WTC11 (cell line): Measurements from ENCODE around the gene RAP1GAP. TPM values are rescaled to one million over a fixed set of nuclear protein-coding genes. Genes with fewer than 3 reads are reported as not detected.

Experiments
- ATAC-seq: fragments of 200-7000 bp; cut with Tn5 transposase; 2 replicates; pipeline ENCODE4 v1.10.0; 2021; ENCODE audit warnings: mild to moderate bottlenecking, moderate library complexity
- CTCF ChIA-PET: fragments of 300-600 bp; sonication (Branson Sonifier 250); formaldehyde crosslinking; loops from one replicate; lab custom pipeline; 2021; ENCODE audit warnings: antibody characterized with exemption; lab: Charles Lee
- POLR2A ChIA-PET: fragments of 350-600 bp; sonication (Branson Sonifier 250); formaldehyde crosslinking; loops from one replicate; lab custom pipeline; 2021; ENCODE audit warnings: antibody characterized with exemption; lab: Charles Lee
- DNase-seq: peaks from one replicate; pipeline ENCODE4 v3.0.0; 2021; ENCODE audit warnings: low spot score
- H3K27ac Mint-ChIP-seq: 2 replicates; pipeline ENCODE4 v1.8.0; 2021; ENCODE audit warnings: mixed read lengths
- H3K27me3 Mint-ChIP-seq: 2 replicates; pipeline ENCODE4 v1.8.0; 2021; ENCODE audit warnings: low read depth, mild to moderate bottlenecking, moderate library complexity, mixed read lengths
- H3K36me3 Mint-ChIP-seq: 2 replicates; pipeline ENCODE4 v1.8.0; 2021; ENCODE audit warnings: mixed read lengths
- H3K4me1 Mint-ChIP-seq: 2 replicates; pipeline ENCODE4 v1.8.0; 2022; ENCODE audit warnings: mixed read lengths
- H3K4me3 Mint-ChIP-seq: 2 replicates; pipeline ENCODE4 v1.8.0; 2021; ENCODE audit warnings: mild to moderate bottlenecking, moderate library complexity, mixed read lengths
- H3K9me3 Mint-ChIP-seq: 2 replicates; pipeline ENCODE4 v1.8.0; 2021; ENCODE audit warnings: mixed read lengths
- ATF1 ChIP-seq: sonication (generic); formaldehyde crosslinking; IDR thresholded peaks from 2 replicates; pipeline ENCODE4 v1.8.1; 2023; ENCODE audit warnings: mild to moderate bottlenecking, moderate library complexity, missing genetic modification reagents
- CBFB ChIP-seq: sonication (generic); formaldehyde crosslinking; IDR thresholded peaks from 2 replicates; pipeline ENCODE4 v1.8.1; 2022; ENCODE audit warnings: mild to moderate bottlenecking, low read depth, missing genetic modification reagents
- CTCF ChIP-seq: fragments of 200-600 bp; IDR thresholded peaks from 2 replicates; pipeline ENCODE4 v1.8.0; 2022; ENCODE audit warnings: antibody characterized with exemption
- FOXJ3 ChIP-seq: sonication (generic); formaldehyde crosslinking; IDR thresholded peaks from 2 replicates; pipeline ENCODE4 v1.9.0; 2021; ENCODE audit warnings: missing genetic modification reagents, mild to moderate bottlenecking, borderline replicate concordance
- IRF2 ChIP-seq: sonication (generic); formaldehyde crosslinking; IDR thresholded peaks from 2 replicates; pipeline ENCODE4 v1.8.0; 2022; ENCODE audit warnings: low read depth, missing genetic modification reagents, borderline replicate concordance
- JAZF1 ChIP-seq: fragments of 250-450 bp; sonication (Bioruptor Pico); IDR thresholded peaks from 2 replicates; pipeline ENCODE4 v1.9.0; 2021; ENCODE audit warnings: moderate library complexity, mild to moderate bottlenecking, inconsistent platforms
- KAT7 ChIP-seq: sonication (generic); formaldehyde crosslinking; IDR thresholded peaks from 2 replicates; pipeline ENCODE4 v1.8.1; 2023; ENCODE audit warnings: missing genetic modification reagents, mild to moderate bottlenecking, borderline replicate concordance
- MXD4 ChIP-seq: fragments of 250-450 bp; sonication (Bioruptor Pico); IDR thresholded peaks from 2 replicates; pipeline ENCODE4 v1.8.0; 2021; ENCODE audit warnings: mild to moderate bottlenecking, moderate library complexity, borderline replicate concordance
- NFATC4 ChIP-seq: fragments of 250-450 bp; sonication (Bioruptor Pico); IDR thresholded peaks from 2 replicates; pipeline ENCODE4 v1.9.0; 2021; ENCODE audit warnings: mild to moderate bottlenecking
- RORB ChIP-seq: fragments of 250-450 bp; sonication (Bioruptor Pico); IDR thresholded peaks from 2 replicates; pipeline ENCODE4 v1.9.0; 2021; ENCODE audit warnings: mild to moderate bottlenecking
- SP1 ChIP-seq: sonication (generic); formaldehyde crosslinking; conservative IDR thresholded peaks from 2 replicates; pipeline ENCODE4 v1.8.1; 2022; ENCODE audit warnings: missing genetic modification reagents
- ZBTB21 ChIP-seq: sonication (generic); formaldehyde crosslinking; IDR thresholded peaks from 2 replicates; pipeline ENCODE4 v1.8.1; 2023; ENCODE audit warnings: mild to moderate bottlenecking, missing genetic modification reagents, borderline replicate concordance
- total RNA-seq: library from RNA; stranded (reverse); gene quantifications from 3 replicates; pipeline ENCODE4 v1.2.3, GENCODE V29; 2021
- TF ChIP-seq, protein P1 (sequence below): sonication (generic); formaldehyde crosslinking; IDR thresholded peaks from 2 replicates; pipeline ENCODE4 v1.8.0; 2023; ENCODE audit warnings: missing genetic modification reagents, mild to moderate bottlenecking, borderline replicate concordance
- TF ChIP-seq, protein P2 (sequence below): sonication (generic); formaldehyde crosslinking; IDR thresholded peaks from 2 replicates; pipeline ENCODE4 v1.8.0; 2022; ENCODE audit warnings: mild to moderate bottlenecking, missing genetic modification reagents
- TF ChIP-seq, protein P3 (sequence below): sonication (generic); formaldehyde crosslinking; IDR thresholded peaks from 2 replicates; pipeline ENCODE4 v1.8.1; 2022; ENCODE audit warnings: low read depth, missing genetic modification reagents, borderline replicate concordance

Gene RAP1GAP
- total RNA-seq, 1 experiment from 2014 or later = 7.6 TPM

DNA sequence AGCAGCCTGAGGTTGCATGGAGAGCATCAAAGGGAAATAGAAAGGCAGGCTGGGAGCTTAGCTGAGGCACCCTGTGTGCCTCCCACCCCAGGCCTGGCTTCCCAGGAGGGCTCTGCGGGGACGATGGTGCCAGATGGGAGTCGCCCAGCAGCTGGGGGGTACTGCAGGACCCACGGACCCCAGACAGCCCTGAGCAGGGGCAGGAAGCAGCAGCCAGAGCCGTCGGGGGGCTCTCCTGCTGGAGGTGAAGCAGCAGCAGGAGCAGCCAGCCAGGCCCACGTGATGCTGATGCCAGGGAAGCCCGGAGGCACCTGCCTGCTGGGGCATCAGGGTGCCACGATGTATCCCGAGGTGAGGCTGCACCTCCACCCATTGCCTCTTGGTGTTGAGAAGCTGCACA, 20.4 kb downstream of the RAP1GAP start:
- H3K27me3 Mint-ChIP-seq = peaks cover 14% of the 10 kb centered on the region

GRCh38 chr1:21648352-21648730, 20.8 kb downstream of the RAP1GAP start:
- no peak for DNase-seq
- Mint-ChIP-seq H3K4me1 (peaks cover 17% of the 10 kb centered on the region), H3K9me3 (no peaks in the 10 kb centered on the region), H3K27me3 (peaks cover 14% of the 10 kb centered on the region), H3K36me3 (no peaks in the 10 kb centered on the region), H3K4me3 (no peak overlapping the region), H3K27ac (no peak overlapping the region)
- TF ChIP-seq, protein P1, sequence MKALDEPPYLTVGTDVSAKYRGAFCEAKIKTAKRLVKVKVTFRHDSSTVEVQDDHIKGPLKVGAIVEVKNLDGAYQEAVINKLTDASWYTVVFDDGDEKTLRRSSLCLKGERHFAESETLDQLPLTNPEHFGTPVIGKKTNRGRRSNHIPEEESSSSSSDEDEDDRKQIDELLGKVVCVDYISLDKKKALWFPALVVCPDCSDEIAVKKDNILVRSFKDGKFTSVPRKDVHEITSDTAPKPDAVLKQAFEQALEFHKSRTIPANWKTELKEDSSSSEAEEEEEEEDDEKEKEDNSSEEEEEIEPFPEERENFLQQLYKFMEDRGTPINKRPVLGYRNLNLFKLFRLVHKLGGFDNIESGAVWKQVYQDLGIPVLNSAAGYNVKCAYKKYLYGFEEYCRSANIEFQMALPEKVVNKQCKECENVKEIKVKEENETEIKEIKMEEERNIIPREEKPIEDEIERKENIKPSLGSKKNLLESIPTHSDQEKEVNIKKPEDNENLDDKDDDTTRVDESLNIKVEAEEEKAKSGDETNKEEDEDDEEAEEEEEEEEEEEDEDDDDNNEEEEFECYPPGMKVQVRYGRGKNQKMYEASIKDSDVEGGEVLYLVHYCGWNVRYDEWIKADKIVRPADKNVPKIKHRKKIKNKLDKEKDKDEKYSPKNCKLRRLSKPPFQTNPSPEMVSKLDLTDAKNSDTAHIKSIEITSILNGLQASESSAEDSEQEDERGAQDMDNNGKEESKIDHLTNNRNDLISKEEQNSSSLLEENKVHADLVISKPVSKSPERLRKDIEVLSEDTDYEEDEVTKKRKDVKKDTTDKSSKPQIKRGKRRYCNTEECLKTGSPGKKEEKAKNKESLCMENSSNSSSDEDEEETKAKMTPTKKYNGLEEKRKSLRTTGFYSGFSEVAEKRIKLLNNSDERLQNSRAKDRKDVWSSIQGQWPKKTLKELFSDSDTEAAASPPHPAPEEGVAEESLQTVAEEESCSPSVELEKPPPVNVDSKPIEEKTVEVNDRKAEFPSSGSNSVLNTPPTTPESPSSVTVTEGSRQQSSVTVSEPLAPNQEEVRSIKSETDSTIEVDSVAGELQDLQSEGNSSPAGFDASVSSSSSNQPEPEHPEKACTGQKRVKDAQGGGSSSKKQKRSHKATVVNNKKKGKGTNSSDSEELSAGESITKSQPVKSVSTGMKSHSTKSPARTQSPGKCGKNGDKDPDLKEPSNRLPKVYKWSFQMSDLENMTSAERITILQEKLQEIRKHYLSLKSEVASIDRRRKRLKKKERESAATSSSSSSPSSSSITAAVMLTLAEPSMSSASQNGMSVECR (CRISPR knock-in tag) = 0 out of 2 replicates have a peak, but pooled peaks have one; percentile 5
- TF ChIP-seq NFATC4 (CRISPR knock-in tag) = no peak
- ChIA-PET POLR2A (no interaction called here), CTCF (interaction anchor here (0.6 to 1.9 kb wide), 3 partner anchors 11 to 380 kb away, joined by 3 to 7 read pairs (median 3); no protein-coding TSS in a partner anchor)
- no peak for ATAC-seq

More for the DNA sequence above, 20.4 kb downstream of the RAP1GAP start:
- Mint-ChIP-seq H3K27ac (no peak overlapping the region), H3K4me3 (no peak overlapping the region), H3K4me1 (peaks cover 17% of the 10 kb centered on the region), H3K9me3 (no peaks in the 10 kb centered on the region), H3K36me3 (no peaks in the 10 kb centered on the region)
- ATAC-seq = no peak
- ChIA-PET POLR2A (no interaction called here), CTCF (interaction anchor here (1.9 kb wide), 1 partner anchor 10 kb away, joined by 7 read pairs; no protein-coding TSS in a partner anchor)
- no peak for DNase-seq
- TF ChIP-seq, protein P2, sequence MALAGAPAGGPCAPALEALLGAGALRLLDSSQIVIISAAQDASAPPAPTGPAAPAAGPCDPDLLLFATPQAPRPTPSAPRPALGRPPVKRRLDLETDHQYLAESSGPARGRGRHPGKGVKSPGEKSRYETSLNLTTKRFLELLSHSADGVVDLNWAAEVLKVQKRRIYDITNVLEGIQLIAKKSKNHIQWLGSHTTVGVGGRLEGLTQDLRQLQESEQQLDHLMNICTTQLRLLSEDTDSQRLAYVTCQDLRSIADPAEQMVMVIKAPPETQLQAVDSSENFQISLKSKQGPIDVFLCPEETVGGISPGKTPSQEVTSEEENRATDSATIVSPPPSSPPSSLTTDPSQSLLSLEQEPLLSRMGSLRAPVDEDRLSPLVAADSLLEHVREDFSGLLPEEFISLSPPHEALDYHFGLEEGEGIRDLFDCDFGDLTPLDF = no peak
- no peak for TF ChIP-seq ZBTB21
- no peak for TF ChIP-seq SP1 (CRISPR knock-in tag)
- no peak for TF ChIP-seq ATF1 (CRISPR knock-in tag)
- TF ChIP-seq KAT7 (CRISPR knock-in tag) = no peak
- no peak for TF ChIP-seq CTCF
- TF ChIP-seq FOXJ3 = no peak
- TF ChIP-seq CBFB (CRISPR knock-in tag) = no peak
- no peak for TF ChIP-seq RORB (CRISPR knock-in tag)
- TF ChIP-seq JAZF1 (CRISPR knock-in tag) = no peak
- TF ChIP-seq, protein P3, sequence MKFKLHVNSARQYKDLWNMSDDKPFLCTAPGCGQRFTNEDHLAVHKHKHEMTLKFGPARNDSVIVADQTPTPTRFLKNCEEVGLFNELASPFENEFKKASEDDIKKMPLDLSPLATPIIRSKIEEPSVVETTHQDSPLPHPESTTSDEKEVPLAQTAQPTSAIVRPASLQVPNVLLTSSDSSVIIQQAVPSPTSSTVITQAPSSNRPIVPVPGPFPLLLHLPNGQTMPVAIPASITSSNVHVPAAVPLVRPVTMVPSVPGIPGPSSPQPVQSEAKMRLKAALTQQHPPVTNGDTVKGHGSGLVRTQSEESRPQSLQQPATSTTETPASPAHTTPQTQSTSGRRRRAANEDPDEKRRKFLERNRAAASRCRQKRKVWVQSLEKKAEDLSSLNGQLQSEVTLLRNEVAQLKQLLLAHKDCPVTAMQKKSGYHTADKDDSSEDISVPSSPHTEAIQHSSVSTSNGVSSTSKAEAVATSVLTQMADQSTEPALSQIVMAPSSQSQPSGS (CRISPR knock-in tag) = no peak
- TF ChIP-seq MXD4 (CRISPR knock-in tag) = no peak
- TF ChIP-seq IRF2 (CRISPR knock-in tag) = no peak
